ENCODE results near the gene KLHL29.

KLHL29 gene

GRCh38 chr2:23452853-23453420, 68.0 kb downstream of the KLHL29 start:
- DNase-seq, result peak; percentile 76
- Histone ChIP-seq H3K9me3 (ENCODE audit: insufficient read depth, low read length, severe bottlenecking) (no peaks in the 10 kb centered on the region), H3K36me3 (ENCODE audit: insufficient read depth, low read length) (no peaks in the 10 kb centered on the region), H3K4me1 (ENCODE audit: insufficient read depth, low read length) (peaks cover 27% of the 10 kb centered on the region), H3K4me3 (ENCODE audit: low read depth in 1 of 2, low read length in 2 of 2) (peak overlapping the region in 1 of 2 experiments; percentile 21; a peak in 1 of 4 replicates), H3K27ac (ENCODE audit: low read length) (no peak overlapping the region; the same call in 1 of the 2 replicates), H4K20me1 (ENCODE audit: insufficient read depth, low read length) (peaks cover 36% of the 10 kb centered on the region), H3K79me2 (ENCODE audit: insufficient read depth, low read length) (no peaks in the 10 kb centered on the region), H3K4me2 (ENCODE audit: insufficient read depth, low read length) (peak overlapping the region; percentile 57), H3K27me3 (ENCODE audit: insufficient read depth, low read length, poor library complexity) (peaks cover 11% of the 10 kb centered on the region), H3K9ac (ENCODE audit: low read depth, low read length) (no peak overlapping the region), H2AFZ (ENCODE audit: low read depth, low read length) (no peak overlapping the region)
- TF ChIP-seq EZH2 (IDR thresholded peaks at IDR 0.05; ENCODE audit: borderline replicate concordance, low read depth, low read length, severe bottlenecking) (no peak), CTCF (IDR thresholded peaks at IDR 0.05; ENCODE audit: borderline replicate concordance, extremely low read depth, low read length, poor library complexity, severe bottlenecking) (no peak)
- ATAC-seq (ENCODE audit: insufficient read depth, low read depth), result peak; percentile 92

GRCh38 chr2:23453432-23453831, 68.5 kb downstream of the KLHL29 start:
- H3K4me2 ChIP-seq (ENCODE audit: insufficient read depth, low read length), result peak overlapping the region; percentile 57
- TF ChIP-seq CTCF (IDR thresholded peaks at IDR 0.05; ENCODE audit: borderline replicate concordance, extremely low read depth, low read length, poor library complexity, severe bottlenecking) (no peak), EZH2 (IDR thresholded peaks at IDR 0.05; ENCODE audit: borderline replicate concordance, low read depth, low read length, severe bottlenecking) (no peak)
- H2AFZ ChIP-seq (ENCODE audit: low read depth, low read length), result no peak overlapping the region
- H3K27ac ChIP-seq (ENCODE audit: low read length), result no peak overlapping the region; the same call in 1 of the 2 replicates
- no peak overlapping the region for H3K9ac ChIP-seq (ENCODE audit: low read depth, low read length)
- peaks cover 27% of the 10 kb centered on the region for H3K4me1 ChIP-seq (ENCODE audit: insufficient read depth, low read length)
- ATAC-seq (ENCODE audit: insufficient read depth, low read depth) (no peak), DNase-seq (no peak)
- H3K9me3 ChIP-seq (ENCODE audit: insufficient read depth, low read length, severe bottlenecking), result no peaks in the 10 kb centered on the region
- H4K20me1 ChIP-seq (ENCODE audit: insufficient read depth, low read length), result peaks cover 36% of the 10 kb centered on the region
- H3K36me3 ChIP-seq (ENCODE audit: insufficient read depth, low read length), result no peaks in the 10 kb centered on the region
- peak overlapping the region in 1 of 2 experiments; percentile 21; a peak in 1 of 4 replicates for H3K4me3 ChIP-seq (ENCODE audit: low read depth in 1 of 2, low read length in 2 of 2)
- H3K79me2 ChIP-seq (ENCODE audit: insufficient read depth, low read length), result no peaks in the 10 kb centered on the region
- H3K27me3 ChIP-seq (ENCODE audit: insufficient read depth, low read length, poor library complexity), result peaks cover 11% of the 10 kb centered on the region

GRCh38 chr2:23453836-23454460, 69.0 kb downstream of the KLHL29 start:
- Histone ChIP-seq H4K20me1 (ENCODE audit: insufficient read depth, low read length) (peaks cover 36% of the 10 kb centered on the region), H3K9me3 (ENCODE audit: insufficient read depth, low read length, severe bottlenecking) (no peaks in the 10 kb centered on the region), H3K27ac (ENCODE audit: low read length) (no peak overlapping the region), H3K9ac (ENCODE audit: low read depth, low read length) (no peak overlapping the region), H3K27me3 (ENCODE audit: insufficient read depth, low read length, poor library complexity) (peaks cover 6% of the 10 kb centered on the region), H3K4me3 (ENCODE audit: low read depth in 1 of 2, low read length in 2 of 2) (no peak overlapping the region), H3K79me2 (ENCODE audit: insufficient read depth, low read length) (no peaks in the 10 kb centered on the region), H3K36me3 (ENCODE audit: insufficient read depth, low read length) (no peaks in the 10 kb centered on the region), H3K4me2 (ENCODE audit: insufficient read depth, low read length) (peak overlapping the region; percentile 57), H3K4me1 (ENCODE audit: insufficient read depth, low read length) (peaks cover 27% of the 10 kb centered on the region), H2AFZ (ENCODE audit: low read depth, low read length) (no peak overlapping the region)
- ATAC-seq (ENCODE audit: insufficient read depth, low read depth) (no peak), DNase-seq (no peak)
- TF ChIP-seq EZH2 (IDR thresholded peaks at IDR 0.05; ENCODE audit: borderline replicate concordance, low read depth, low read length, severe bottlenecking) (no peak), CTCF (IDR thresholded peaks at IDR 0.05; ENCODE audit: borderline replicate concordance, extremely low read depth, low read length, poor library complexity, severe bottlenecking) (no peak)

Measured in DND-41 (cell line).